SK-N-SH treated with all-trans-retinoic acid at 6 μM for 48 hours (cell line): ENCODE data around the gene AFF1.

Experiments
- CSDC2 ChIP-seq: fragments of 250-450 bp; sonication (Bioruptor Pico); IDR thresholded peaks from 2 replicates; pipeline ENCODE4 v1.5.0; 2020; ENCODE audit warnings: mild to moderate bottlenecking, moderate library complexity
- ESRRG ChIP-seq: fragments of 250-450 bp; sonication (Bioruptor Pico); IDR thresholded peaks from 2 replicates; pipeline ENCODE4 v1.6.1; 2021; ENCODE audit warnings: mild to moderate bottlenecking
- GLIS3 ChIP-seq: fragments of 250-450 bp; sonication (Bioruptor Pico); IDR thresholded peaks from 2 replicates; pipeline ENCODE4 v1.5.0; 2020; ENCODE audit warnings: mild to moderate bottlenecking, moderate library complexity
- OSR1 ChIP-seq: fragments of 250-450 bp; sonication (Bioruptor Pico); IDR thresholded peaks from 2 replicates; pipeline ENCODE4 v1.8.0; 2022; ENCODE audit warnings: moderate library complexity, mild to moderate bottlenecking, inconsistent platforms
- PPARA ChIP-seq: fragments of 250-450 bp; sonication (Bioruptor Pico); IDR thresholded peaks from 2 replicates; pipeline ENCODE4 v1.5.0; 2020; ENCODE audit warnings: mild to moderate bottlenecking, borderline replicate concordance
- SNAI2 ChIP-seq: fragments of 250-450 bp; sonication (Bioruptor Pico); IDR thresholded peaks from 2 replicates; pipeline ENCODE4 v1.5.0; 2020; ENCODE audit warnings: mild to moderate bottlenecking, moderate library complexity
- TOX ChIP-seq: fragments of 250-450 bp; sonication (Bioruptor Pico); IDR thresholded peaks from 2 replicates; pipeline ENCODE4 v1.8.0; 2021; ENCODE audit warnings: mild to moderate bottlenecking, moderate library complexity, borderline replicate concordance
- ZFP3 ChIP-seq: fragments of 250-450 bp; sonication (Bioruptor Pico); IDR thresholded peaks from 2 replicates; pipeline ENCODE4 v1.5.0; 2020; ENCODE audit warnings: mild to moderate bottlenecking, moderate library complexity
- ZFP30 ChIP-seq: fragments of 450-650 bp; formaldehyde crosslinking; IDR thresholded peaks from 2 replicates; pipeline ENCODE4 v1.5.0; 2022; ENCODE audit warnings: mild to moderate bottlenecking, moderate library complexity
- ZNF70 ChIP-seq: fragments of 450-650 bp; formaldehyde crosslinking; IDR thresholded peaks from 2 replicates; pipeline ENCODE4 v1.5.0; 2020; ENCODE audit warnings: mild to moderate bottlenecking, moderate library complexity
- ZNF8 ChIP-seq: fragments of 450-650 bp; formaldehyde crosslinking; IDR thresholded peaks from 2 replicates; pipeline ENCODE4 v1.5.0; 2020; ENCODE audit warnings: mild to moderate bottlenecking, moderate library complexity
- TF ChIP-seq, protein P1 (sequence below): fragments of 250-450 bp; sonication (Bioruptor Pico); IDR thresholded peaks from 2 replicates; pipeline ENCODE4 v1.5.0; 2020; ENCODE audit warnings: mild to moderate bottlenecking, moderate library complexity
- TF ChIP-seq, protein P2 (sequence below): fragments of 250-450 bp; sonication (Bioruptor Pico); IDR thresholded peaks from 2 replicates; pipeline ENCODE4 v1.5.1; 2020; ENCODE audit warnings: low read depth, mild to moderate bottlenecking, moderate library complexity

DNA sequence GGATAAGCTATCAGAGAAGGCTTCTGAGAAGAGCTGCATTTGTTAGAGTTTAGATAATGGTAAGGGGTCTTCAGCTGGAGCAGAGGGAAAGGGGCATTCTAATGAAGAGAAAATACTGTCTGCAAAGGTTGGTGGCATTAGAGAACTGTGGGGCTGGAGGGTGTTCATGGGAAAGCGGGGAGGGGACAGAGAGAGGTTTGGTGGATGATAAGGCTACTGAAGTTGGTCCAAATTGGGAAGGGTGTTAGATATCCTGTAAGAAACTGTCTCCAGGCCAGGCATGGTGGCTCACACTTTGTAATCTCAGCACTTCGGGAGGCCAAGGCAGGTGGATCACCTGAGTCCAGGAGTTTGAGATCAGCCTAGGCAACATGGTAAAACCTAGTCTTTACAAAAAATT lies 59.9 kb downstream of the AFF1 start:
- TF ChIP-seq ZFP30 (CRISPR knock-in tag) (no peak), ZFP3 (CRISPR knock-in tag) (no peak), ZNF70 (CRISPR knock-in tag) (no peak), ESRRG (CRISPR knock-in tag) (no peak), ZNF8 (CRISPR knock-in tag) (no peak), SNAI2 (no peak), OSR1 (CRISPR knock-in tag) (no peak), PPARA (no peak), CSDC2 (CRISPR knock-in tag) (no peak), GLIS3 (CRISPR knock-in tag) (no peak), TOX (CRISPR knock-in tag) (no peak)
- TF ChIP-seq, protein P1, sequence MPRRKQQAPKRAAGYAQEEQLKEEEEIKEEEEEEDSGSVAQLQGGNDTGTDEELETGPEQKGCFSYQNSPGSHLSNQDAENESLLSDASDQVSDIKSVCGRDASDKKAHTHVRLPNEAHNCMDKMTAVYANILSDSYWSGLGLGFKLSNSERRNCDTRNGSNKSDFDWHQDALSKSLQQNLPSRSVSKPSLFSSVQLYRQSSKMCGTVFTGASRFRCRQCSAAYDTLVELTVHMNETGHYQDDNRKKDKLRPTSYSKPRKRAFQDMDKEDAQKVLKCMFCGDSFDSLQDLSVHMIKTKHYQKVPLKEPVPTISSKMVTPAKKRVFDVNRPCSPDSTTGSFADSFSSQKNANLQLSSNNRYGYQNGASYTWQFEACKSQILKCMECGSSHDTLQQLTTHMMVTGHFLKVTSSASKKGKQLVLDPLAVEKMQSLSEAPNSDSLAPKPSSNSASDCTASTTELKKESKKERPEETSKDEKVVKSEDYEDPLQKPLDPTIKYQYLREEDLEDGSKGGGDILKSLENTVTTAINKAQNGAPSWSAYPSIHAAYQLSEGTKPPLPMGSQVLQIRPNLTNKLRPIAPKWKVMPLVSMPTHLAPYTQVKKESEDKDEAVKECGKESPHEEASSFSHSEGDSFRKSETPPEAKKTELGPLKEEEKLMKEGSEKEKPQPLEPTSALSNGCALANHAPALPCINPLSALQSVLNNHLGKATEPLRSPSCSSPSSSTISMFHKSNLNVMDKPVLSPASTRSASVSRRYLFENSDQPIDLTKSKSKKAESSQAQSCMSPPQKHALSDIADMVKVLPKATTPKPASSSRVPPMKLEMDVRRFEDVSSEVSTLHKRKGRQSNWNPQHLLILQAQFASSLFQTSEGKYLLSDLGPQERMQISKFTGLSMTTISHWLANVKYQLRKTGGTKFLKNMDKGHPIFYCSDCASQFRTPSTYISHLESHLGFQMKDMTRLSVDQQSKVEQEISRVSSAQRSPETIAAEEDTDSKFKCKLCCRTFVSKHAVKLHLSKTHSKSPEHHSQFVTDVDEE (CRISPR knock-in tag), result no peak
- TF ChIP-seq, protein P2, sequence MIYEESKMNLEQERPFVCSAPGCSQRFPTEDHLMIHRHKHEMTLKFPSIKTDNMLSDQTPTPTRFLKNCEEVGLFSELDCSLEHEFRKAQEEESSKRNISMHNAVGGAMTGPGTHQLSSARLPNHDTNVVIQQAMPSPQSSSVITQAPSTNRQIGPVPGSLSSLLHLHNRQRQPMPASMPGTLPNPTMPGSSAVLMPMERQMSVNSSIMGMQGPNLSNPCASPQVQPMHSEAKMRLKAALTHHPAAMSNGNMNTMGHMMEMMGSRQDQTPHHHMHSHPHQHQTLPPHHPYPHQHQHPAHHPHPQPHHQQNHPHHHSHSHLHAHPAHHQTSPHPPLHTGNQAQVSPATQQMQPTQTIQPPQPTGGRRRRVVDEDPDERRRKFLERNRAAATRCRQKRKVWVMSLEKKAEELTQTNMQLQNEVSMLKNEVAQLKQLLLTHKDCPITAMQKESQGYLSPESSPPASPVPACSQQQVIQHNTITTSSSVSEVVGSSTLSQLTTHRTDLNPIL, result no peak
